Motor neuron (in vitro differentiated cells): ENCODE results near the gene LRRC27. TPM values are rescaled to one million over a fixed set of nuclear protein-coding genes. Genes with fewer than 3 reads are reported as not detected.

Experiments
- ATAC-seq, 8 experiments: fragments of 200-7000 bp; cut with Tn5 transposase; replicated peaks in 6 of 8; 2 replicates each; pipeline ENCODE4 v1.8.0; 2021; ENCODE audit warnings: mild to moderate bottlenecking in 8 of 8, moderate library complexity in 8 of 8
- H3K27ac ChIP-seq, 2 donors: fragments of 250-450 bp; sonication (Bioruptor Pico); 2 replicates each; pipeline ENCODE4 v1.9.0; 2021; ENCODE audit warnings: antibody characterized with exemption in 2 of 2, mild to moderate bottlenecking in 2 of 2, moderate library complexity in 1 of 2
- H3K4me1 ChIP-seq, 2 donors: fragments of 250-450 bp; sonication (Bioruptor Pico); replicated peaks in 1 of 2; 2 replicates each; pipeline ENCODE4 v1.6.1; 2021; ENCODE audit warnings: antibody characterized with exemption in 2 of 2, mild to moderate bottlenecking in 2 of 2, moderate library complexity in 1 of 2
- H3K4me3 ChIP-seq, 5 donors: fragments of 250-450 bp; sonication (Bioruptor Pico); 2 replicates each; pipeline ENCODE4 v1.9.0; 2021; ENCODE audit warnings: antibody characterized with exemption in 5 of 5, mild to moderate bottlenecking in 5 of 5, moderate library complexity in 4 of 5
- WGBS, 10 experiments: fragments of 450-650 bp; shearing (Covaris generic); methylation state at CpG; one replicate each; pipeline ENCODE4 v1.0.0; 2022; 5-methylcytosine and 5-hydroxymethylcytosine counted together
- in situ Hi-C, 9 experiments: fragments of 400-800 bp; cut with MboI; loops; one replicate each; pipeline ENCODE4 v1.15.0; 2021; ENCODE audit warnings: low sequenced_read_pairs in 9 of 9, low pct_unique_long_range_greater_than_20kb in 2 of 9; ENCODE audit not compliant: unreplicated experiment in 9 of 9
- total RNA-seq, 8 experiments: library from RNA; unstranded; fragments of 300-600 nt; gene quantifications; 2 replicates each; pipeline versions ENCODE4 v1.2.3 to v1.2.4, GENCODE V29; 2022

LRRC27 gene
- total RNA-seq, 8 experiments from 2014 or later = 7.2 to 21.5 (median 15.1) TPM

GRCh38 chr10:132425757-132426155, 93.8 kb downstream of the LRRC27 start:
- Histone ChIP-seq H3K4me3 (no peak overlapping the region), H3K4me1 (peaks cover 52 to 55% of the 10 kb centered on the region in 2 donors), H3K27ac (no peak overlapping the region)
- ATAC-seq = no peak
- WGBS, 10 experiments = 60 to 100% (median 93%) methylated on average over 1 to 7 of the region's 9 CpGs; no CpG with 5 or more reads in 3 of the 10 experiments
- in situ Hi-C loops = no loop called here

DNA sequence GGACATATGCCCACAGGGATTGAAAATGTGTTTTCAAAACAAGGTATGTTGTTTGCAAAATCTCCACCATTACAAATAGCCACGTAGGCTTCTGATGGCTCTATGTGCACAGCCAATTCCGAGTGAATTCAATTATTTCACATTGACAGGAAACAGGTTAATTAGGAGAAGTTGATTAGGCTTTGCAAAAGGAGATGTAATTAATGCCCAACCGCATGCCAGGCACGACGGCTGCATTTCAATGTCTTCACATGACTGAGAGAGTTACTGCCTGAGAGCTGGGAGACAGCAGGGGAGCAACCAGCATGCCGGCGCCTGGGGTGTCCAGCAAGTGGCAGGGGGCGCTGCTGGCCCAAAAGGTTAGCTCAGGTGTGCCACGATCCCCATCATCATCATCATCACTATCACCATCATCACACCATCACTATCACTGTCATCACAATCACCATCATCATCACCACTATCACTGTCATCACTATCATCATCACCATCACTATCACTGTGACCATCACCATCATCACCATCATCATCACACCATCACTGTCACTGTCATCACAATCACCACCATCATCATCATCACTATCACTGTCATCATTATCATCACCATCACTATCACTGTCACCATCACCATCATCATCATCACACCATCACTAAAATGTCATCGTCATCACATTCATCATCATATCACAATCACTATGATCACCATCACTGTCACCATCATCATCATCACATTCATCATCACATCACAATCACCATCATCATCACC, 95.2 kb downstream of the LRRC27 start:
- in situ Hi-C loops = no loop called here
- 55 to 100% (median 82%) methylated on average over 1 to 8 of the region's 10 CpGs; no CpG with 5 or more reads in 1 of the 10 experiments for WGBS, 10 experiments

GRCh38 chr10:132427939-132428367, 96.0 kb downstream of the LRRC27 start:
- in situ Hi-C loops = no loop called here
- Histone ChIP-seq H3K4me1 (peaks cover 43 to 46% of the 10 kb centered on the region in 2 donors), H3K27ac (no peak overlapping the region), H3K4me3 (no peak overlapping the region)
- ATAC-seq = no peak
- WGBS, 10 experiments = 76 to 100% (median 97%) methylated on average over 1 to 2 of the region's 2 CpGs

More for the DNA sequence above, 95.2 kb downstream of the LRRC27 start:
- H3K4me3 ChIP-seq = no peak overlapping the region
- H3K4me1 ChIP-seq = peaks cover 43 to 46% of the 10 kb centered on the region in 2 donors
- no peak overlapping the region for H3K27ac ChIP-seq
- ATAC-seq = no peak

DNA sequence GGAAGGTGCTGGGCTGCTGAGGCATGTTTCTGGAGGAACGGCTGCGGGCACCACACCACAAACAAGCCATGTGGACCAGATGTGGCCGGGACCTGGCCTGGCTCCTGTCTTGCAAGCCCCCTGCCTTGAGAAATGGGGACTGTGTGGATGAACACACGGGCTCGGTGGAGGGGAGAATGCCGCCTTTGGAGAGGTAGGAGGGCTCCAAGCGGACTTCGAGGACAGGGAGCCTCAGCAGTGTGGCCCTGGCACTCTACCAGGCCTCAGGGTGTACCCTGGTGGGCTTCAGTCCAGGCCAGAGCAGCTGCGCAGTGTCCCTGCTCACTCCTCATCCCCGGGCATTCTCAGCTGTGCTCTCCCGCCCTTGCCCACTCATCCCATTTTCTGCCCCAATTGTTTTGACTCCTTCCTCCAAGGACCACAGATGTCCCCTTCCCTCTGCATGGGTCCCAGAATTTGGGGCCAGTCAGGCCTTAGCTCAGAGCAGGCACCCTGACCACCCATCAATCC, 96.5 kb downstream of the LRRC27 start:
- no peak overlapping the region for H3K27ac ChIP-seq
- peaks cover 43 to 46% of the 10 kb centered on the region in 2 donors for H3K4me1 ChIP-seq
- WGBS, 10 experiments = 91 to 100% (median 98%) methylated on average over 1 to 6 of the region's 11 CpGs; no CpG with 5 or more reads in 6 of the 10 experiments
- ATAC-seq = no peak
- H3K4me3 ChIP-seq = no peak overlapping the region
- in situ Hi-C loops = no loop called here

Other genes with a start within 250 kb of the LRRC27 start
- gene DPYSL4, start 145.2 kb upstream of the LRRC27 start, total RNA-seq = 100 to 1,000 TPM in 1 of 8 experiments, 10 to 100 TPM in 6, under 1 TPM in 1; 0.56 to 181 (median 50.9) TPM
- 10 to 100 TPM in 6 of 8 experiments, 1 to 10 TPM in 2; 7.3 to 31.0 (median 22.7) TPM for gene STK32C, start 24.2 kb upstream of the LRRC27 start, total RNA-seq
- gene PWWP2B, start 65.0 kb downstream of the LRRC27 start, total RNA-seq = 10 to 100 TPM in 3 of 8 experiments, 1 to 10 TPM in 5; 4.6 to 12.7 (median 8.9) TPM
- 10 to 100 TPM; 13.2 to 45.0 (median 17.9) TPM for gene INPP5A, start 205.6 kb downstream of the LRRC27 start, total RNA-seq